ENCODE measurements around the gene PLLP.

The PLLP gene

DNA sequence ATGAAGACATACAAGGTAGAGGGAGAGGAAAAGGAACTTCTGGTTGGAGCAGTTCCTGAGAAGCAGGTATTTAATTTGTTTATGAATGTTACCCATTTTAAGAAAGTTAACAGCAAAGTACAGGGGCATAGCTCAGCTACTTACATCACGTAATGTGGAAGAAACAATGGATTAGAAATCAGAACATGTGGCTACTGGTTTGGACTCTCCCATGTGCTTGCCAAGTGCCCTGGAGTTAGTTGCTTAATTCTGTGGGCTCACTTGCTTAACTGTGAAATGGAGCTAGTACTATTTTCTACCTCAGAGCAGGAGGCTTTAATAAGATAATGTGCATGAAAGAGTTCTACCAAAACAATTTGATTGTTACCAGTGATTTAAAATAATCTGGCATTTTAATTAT lies 71.0 kb downstream of the PLLP start:
- DNase-seq: no peak

DNA sequence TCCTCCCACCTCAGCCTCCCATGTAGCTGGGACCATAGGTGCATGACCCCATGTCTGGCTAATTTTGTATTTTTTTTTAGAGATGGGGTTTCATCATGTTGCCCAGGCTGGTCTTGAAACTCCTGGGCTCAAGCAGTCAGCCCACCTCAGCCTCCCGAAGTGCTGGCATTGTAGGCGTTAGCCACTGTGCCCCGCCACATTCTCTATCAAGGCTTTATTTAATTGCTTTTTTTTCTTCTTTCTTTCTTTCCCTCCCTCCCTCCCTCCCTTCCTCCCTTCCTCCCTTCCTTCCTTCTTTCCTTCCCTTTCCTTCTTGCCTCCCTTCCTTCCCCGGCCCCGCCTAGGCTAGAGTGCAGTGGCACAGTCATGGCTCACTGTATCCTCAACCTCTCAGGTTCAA lies 74.7 kb downstream of the PLLP start:
- no peak for DNase-seq

DNA sequence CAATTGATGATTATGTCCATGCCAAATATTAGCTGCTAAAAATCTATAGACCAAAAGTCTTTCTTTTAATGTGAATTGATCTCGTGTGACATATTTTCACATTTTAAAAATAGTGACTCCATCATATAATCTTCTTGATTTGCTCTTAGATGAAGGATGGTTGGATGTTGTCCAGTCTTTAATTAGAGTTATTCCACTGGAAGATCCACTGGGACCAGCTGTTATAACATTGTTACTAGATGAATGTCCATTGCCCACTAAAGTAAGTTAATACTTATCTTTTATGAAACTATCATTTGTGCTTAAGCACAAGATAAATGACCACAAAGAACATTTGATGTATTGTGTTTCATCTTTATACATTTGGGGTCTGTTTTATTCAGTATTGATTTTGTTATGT lies 75.5 kb downstream of the PLLP start:
- DNase-seq: no peak
